B cell (primary cell): ENCODE measurements around the gene C3AR1.

ENCODE experiments used
- CTCF ChIP-seq: fragments of 200-600 bp; IDR thresholded peaks from one replicate; pipeline ENCODE4 v1.8.0; 2022; ENCODE audit warnings: antibody characterized with exemption, mild to moderate bottlenecking
- EZH2 ChIP-seq: IDR thresholded peaks from 2 replicates; pipeline ENCODE4 v1.6.1; 2012; ENCODE audit warnings: borderline replicate concordance, low read depth, mild to moderate bottlenecking, moderate library complexity, low read length; ENCODE audit not compliant: insufficient read depth, poor library complexity, severe bottlenecking

GRCh38 chr12:8088574-8088973 lies 22.4 kb upstream of the C3AR1 start:
- TF ChIP-seq CTCF = no peak
- no peak for TF ChIP-seq EZH2
